SW480 (cell line): Measurements from ENCODE around the gene EEFSEC.
A peak's percentile ranks its signal among the peaks of the same experiment; 100 is the strongest.

ENCODE experiments used
- DNase-seq: peaks from one replicate; pipeline ENCODE4 v3.0.0-alpha.2; 2016; ENCODE audit warnings: low spot score

Gene EEFSEC

GRCh38 chr3:128217702-128218547, 64.6 kb downstream of the EEFSEC start:
- DNase-seq: peak; percentile 77

- DNase-seq: no peak
Observed at GRCh38 chr3:128218548-128219257, 65.4 kb downstream of the EEFSEC start.

GRCh38 chr3:128221328-128221727, 68.0 kb downstream of the EEFSEC start:
- no peak for DNase-seq

GRCh38 chr3:128222796-128223385, 69.6 kb downstream of the EEFSEC start:
- no peak for DNase-seq

GRCh38 chr3:128226186-128226725, 73.0 kb downstream of the EEFSEC start:
- DNase-seq: no peak

- DNase-seq: peak; percentile 13
Observed at GRCh38 chr3:128226795-128227395, 73.6 kb downstream of the EEFSEC start.

GRCh38 chr3:128227507-128227906, 74.2 kb downstream of the EEFSEC start:
- no peak for DNase-seq

- no peak for DNase-seq
Observed at GRCh38 chr3:128228366-128228910, 75.2 kb downstream of the EEFSEC start.

GRCh38 chr3:128229106-128229857, 76.0 kb downstream of the EEFSEC start:
- DNase-seq: no peak

GRCh38 chr3:128231606-128232005, 78.3 kb downstream of the EEFSEC start:
- DNase-seq: no peak

- no peak for DNase-seq
Observed at GRCh38 chr3:128232376-128233178, 79.3 kb downstream of the EEFSEC start.

GRCh38 chr3:128235207-128235926, 82.1 kb downstream of the EEFSEC start:
- no peak for DNase-seq

- DNase-seq: no peak
Observed at GRCh38 chr3:128236657-128237056, 83.4 kb downstream of the EEFSEC start.

GRCh38 chr3:128237348-128238183, 84.3 kb downstream of the EEFSEC start:
- DNase-seq: no peak

GRCh38 chr3:128238184-128238489, 84.9 kb downstream of the EEFSEC start:
- no peak for DNase-seq

- no peak for DNase-seq
Observed at GRCh38 chr3:128239304-128239703, 86.0 kb downstream of the EEFSEC start.

- no peak for DNase-seq
Observed at GRCh38 chr3:128240232-128240631, 87.0 kb downstream of the EEFSEC start.

- DNase-seq: no peak
Observed at GRCh38 chr3:128241741-128242140, 88.5 kb downstream of the EEFSEC start.
